ENCODE data around the gene SMIM12.

Gene SMIM12

GRCh38 chr1:34898330-34898761 lies 38.8 kb upstream of the SMIM12 start:
- no peaks in the 10 kb centered on the region for H3K36me3 ChIP-seq (ENCODE audit: control insufficient read depth in 1 of 2, insufficient read depth in 2 of 2, low read length in 2 of 2)
- peaks cover 0 to under 1% of the 10 kb centered on the region in 2 donors for H3K9me3 ChIP-seq (ENCODE audit: control insufficient read depth in 1 of 2, low read length in 2 of 2)
- no peaks in the 10 kb centered on the region for H3K27me3 ChIP-seq (ENCODE audit: low read depth, low read length)
- no peak overlapping the region for H3K4me3 ChIP-seq (ENCODE audit: low read depth in 1 of 2, low read length in 2 of 2)
- no peak overlapping the region for H3K27ac ChIP-seq (ENCODE audit: low read length)
- H3K4me1 ChIP-seq (ENCODE audit: control insufficient read depth in 1 of 2, insufficient read depth in 2 of 2, low read length in 2 of 2) = no peaks in the 10 kb centered on the region

GRCh38 chr1:34896612-34897011 lies 37.1 kb upstream of the SMIM12 start:
- Histone ChIP-seq H3K27me3 (ENCODE audit: low read depth, low read length) (no peaks in the 10 kb centered on the region), H3K27ac (ENCODE audit: low read length) (no peak overlapping the region), H3K36me3 (ENCODE audit: control insufficient read depth in 1 of 2, insufficient read depth in 2 of 2, low read length in 2 of 2) (no peaks in the 10 kb centered on the region), H3K4me1 (ENCODE audit: control insufficient read depth in 1 of 2, insufficient read depth in 2 of 2, low read length in 2 of 2) (no peaks in the 10 kb centered on the region), H3K9me3 (ENCODE audit: control insufficient read depth in 1 of 2, low read length in 2 of 2) (peaks cover 0 to 7% of the 10 kb centered on the region in 2 donors), H3K4me3 (ENCODE audit: low read depth in 1 of 2, low read length in 2 of 2) (no peak overlapping the region)

GRCh38 chr1:34889705-34890104 lies 30.2 kb upstream of the SMIM12 start:
- Histone ChIP-seq H3K4me3 (ENCODE audit: low read depth in 1 of 2, low read length in 2 of 2) (no peak overlapping the region), H3K36me3 (ENCODE audit: control insufficient read depth in 1 of 2, insufficient read depth in 2 of 2, low read length in 2 of 2) (no peaks in the 10 kb centered on the region), H3K4me1 (ENCODE audit: control insufficient read depth in 1 of 2, insufficient read depth in 2 of 2, low read length in 2 of 2) (peaks cover 0 to 11% of the 10 kb centered on the region in 2 donors), H3K9me3 (ENCODE audit: control insufficient read depth in 1 of 2, low read length in 2 of 2) (peaks cover 0 to 7% of the 10 kb centered on the region in 2 donors), H3K27me3 (ENCODE audit: low read depth, low read length) (peaks cover 4% of the 10 kb centered on the region), H3K27ac (ENCODE audit: low read length) (no peak overlapping the region)

GRCh38 chr1:34887593-34887992 lies 28.0 kb upstream of the SMIM12 start:
- H3K27me3 ChIP-seq (ENCODE audit: low read depth, low read length) = peaks cover 9% of the 10 kb centered on the region
- H3K4me1 ChIP-seq (ENCODE audit: control insufficient read depth in 1 of 2, insufficient read depth in 2 of 2, low read length in 2 of 2) = peaks cover 0 to 11% of the 10 kb centered on the region in 2 donors
- H3K4me3 ChIP-seq (ENCODE audit: low read depth in 1 of 2, low read length in 2 of 2) = no peak overlapping the region
- H3K36me3 ChIP-seq (ENCODE audit: control insufficient read depth in 1 of 2, insufficient read depth in 2 of 2, low read length in 2 of 2) = no peaks in the 10 kb centered on the region
- peaks cover 0 to 3% of the 10 kb centered on the region in 2 donors for H3K9me3 ChIP-seq (ENCODE audit: control insufficient read depth in 1 of 2, low read length in 2 of 2)
- no peak overlapping the region for H3K27ac ChIP-seq (ENCODE audit: low read length)

- Histone ChIP-seq H3K9me3 (ENCODE audit: control insufficient read depth in 1 of 2, low read length in 2 of 2) (peaks cover 0 to 5% of the 10 kb centered on the region in 2 donors), H3K36me3 (ENCODE audit: control insufficient read depth in 1 of 2, insufficient read depth in 2 of 2, low read length in 2 of 2) (no peaks in the 10 kb centered on the region), H3K27me3 (ENCODE audit: low read depth, low read length) (peaks cover 9% of the 10 kb centered on the region), H3K27ac (ENCODE audit: low read length) (no peak overlapping the region), H3K4me1 (ENCODE audit: control insufficient read depth in 1 of 2, insufficient read depth in 2 of 2, low read length in 2 of 2) (peaks cover 0 to 11% of the 10 kb centered on the region in 2 donors), H3K4me3 (ENCODE audit: low read depth in 1 of 2, low read length in 2 of 2) (peak overlapping the region in 1 of 2 donors; percentile 73)
These were observed 26.1 kb upstream of the SMIM12 start for GRCh38 chr1:34885405-34886247.

- H3K27ac ChIP-seq (ENCODE audit: low read length) = no peak overlapping the region
- H3K4me1 ChIP-seq (ENCODE audit: control insufficient read depth in 1 of 2, insufficient read depth in 2 of 2, low read length in 2 of 2) = peaks cover 0 to 11% of the 10 kb centered on the region in 2 donors
- H3K4me3 ChIP-seq (ENCODE audit: low read depth in 1 of 2, low read length in 2 of 2) = peak overlapping the region in 1 of 2 donors; percentile 73
- no peaks in the 10 kb centered on the region for H3K36me3 ChIP-seq (ENCODE audit: control insufficient read depth in 1 of 2, insufficient read depth in 2 of 2, low read length in 2 of 2)
- peaks cover 9% of the 10 kb centered on the region for H3K27me3 ChIP-seq (ENCODE audit: low read depth, low read length)
- peaks cover 0 to 5% of the 10 kb centered on the region in 2 donors for H3K9me3 ChIP-seq (ENCODE audit: control insufficient read depth in 1 of 2, low read length in 2 of 2)
These were observed 25.4 kb upstream of the SMIM12 start for GRCh38 chr1:34884961-34885360.

GRCh38 chr1:34884536-34884935 lies 25.0 kb upstream of the SMIM12 start:
- H3K36me3 ChIP-seq (ENCODE audit: control insufficient read depth in 1 of 2, insufficient read depth in 2 of 2, low read length in 2 of 2) = no peaks in the 10 kb centered on the region
- no peak overlapping the region for H3K4me3 ChIP-seq (ENCODE audit: low read depth in 1 of 2, low read length in 2 of 2)
- peaks cover 0 to 5% of the 10 kb centered on the region in 2 donors for H3K9me3 ChIP-seq (ENCODE audit: control insufficient read depth in 1 of 2, low read length in 2 of 2)
- peaks cover 0 to 11% of the 10 kb centered on the region in 2 donors for H3K4me1 ChIP-seq (ENCODE audit: control insufficient read depth in 1 of 2, insufficient read depth in 2 of 2, low read length in 2 of 2)
- H3K27me3 ChIP-seq (ENCODE audit: low read depth, low read length) = peaks cover 9% of the 10 kb centered on the region
- no peak overlapping the region for H3K27ac ChIP-seq (ENCODE audit: low read length)

- Histone ChIP-seq H3K4me1 (ENCODE audit: control insufficient read depth in 1 of 2, insufficient read depth in 2 of 2, low read length in 2 of 2) (no peaks in the 10 kb centered on the region), H3K36me3 (ENCODE audit: control insufficient read depth in 1 of 2, insufficient read depth in 2 of 2, low read length in 2 of 2) (no peaks in the 10 kb centered on the region), H3K27ac (ENCODE audit: low read length) (no peak overlapping the region), H3K27me3 (ENCODE audit: low read depth, low read length) (peaks cover 8% of the 10 kb centered on the region), H3K4me3 (ENCODE audit: low read depth in 1 of 2, low read length in 2 of 2) (no peak overlapping the region), H3K9me3 (ENCODE audit: control insufficient read depth in 1 of 2, low read length in 2 of 2) (peaks cover 0 to 5% of the 10 kb centered on the region in 2 donors)
These were observed 19.7 kb upstream of the SMIM12 start for GRCh38 chr1:34879230-34879629.

GRCh38 chr1:34876406-34876805 lies 16.9 kb upstream of the SMIM12 start:
- Histone ChIP-seq H3K4me1 (ENCODE audit: control insufficient read depth in 1 of 2, insufficient read depth in 2 of 2, low read length in 2 of 2) (no peaks in the 10 kb centered on the region), H3K36me3 (ENCODE audit: control insufficient read depth in 1 of 2, insufficient read depth in 2 of 2, low read length in 2 of 2) (no peaks in the 10 kb centered on the region), H3K27me3 (ENCODE audit: low read depth, low read length) (peaks cover 8% of the 10 kb centered on the region), H3K9me3 (ENCODE audit: control insufficient read depth in 1 of 2, low read length in 2 of 2) (peaks cover 0 to 3% of the 10 kb centered on the region in 2 donors), H3K4me3 (ENCODE audit: low read depth in 1 of 2, low read length in 2 of 2) (no peak overlapping the region), H3K27ac (ENCODE audit: low read length) (no peak overlapping the region)

GRCh38 chr1:34874296-34874952 lies 14.9 kb upstream of the SMIM12 start:
- Histone ChIP-seq H3K9me3 (ENCODE audit: control insufficient read depth in 1 of 2, low read length in 2 of 2) (no peaks in the 10 kb centered on the region), H3K4me3 (ENCODE audit: low read depth in 1 of 2, low read length in 2 of 2) (no peak overlapping the region), H3K4me1 (ENCODE audit: control insufficient read depth in 1 of 2, insufficient read depth in 2 of 2, low read length in 2 of 2) (no peaks in the 10 kb centered on the region), H3K27ac (ENCODE audit: low read length) (no peak overlapping the region), H3K36me3 (ENCODE audit: control insufficient read depth in 1 of 2, insufficient read depth in 2 of 2, low read length in 2 of 2) (no peaks in the 10 kb centered on the region), H3K27me3 (ENCODE audit: low read depth, low read length) (peaks cover 8% of the 10 kb centered on the region)

GRCh38 chr1:34872133-34872503 lies 12.6 kb upstream of the SMIM12 start:
- H3K4me3 ChIP-seq (ENCODE audit: low read depth in 1 of 2, low read length in 2 of 2) = no peak overlapping the region
- H3K27me3 ChIP-seq (ENCODE audit: low read depth, low read length) = peaks cover 8% of the 10 kb centered on the region
- no peaks in the 10 kb centered on the region for H3K36me3 ChIP-seq (ENCODE audit: control insufficient read depth in 1 of 2, insufficient read depth in 2 of 2, low read length in 2 of 2)
- H3K9me3 ChIP-seq (ENCODE audit: control insufficient read depth in 1 of 2, low read length in 2 of 2) = no peaks in the 10 kb centered on the region
- H3K27ac ChIP-seq (ENCODE audit: low read length) = no peak overlapping the region
- no peaks in the 10 kb centered on the region for H3K4me1 ChIP-seq (ENCODE audit: control insufficient read depth in 1 of 2, insufficient read depth in 2 of 2, low read length in 2 of 2)

Data from muscle layer of duodenum (tissue), 2 donors.